ENCODE data around the gene HEBP2. TPM values are rescaled to one million over a fixed set of nuclear protein-coding genes. Genes with fewer than 3 reads are reported as not detected.

The HEBP2 gene
- total and polyA plus RNA-seq, 2 experiments from 2014 or later = 25.6 to 118 TPM

GRCh38 chr6:138450445-138450844 is 46.4 kb downstream of the HEBP2 start:
- Histone ChIP-seq H3K27ac (ENCODE audit: low read depth) (no peak overlapping the region; the same call in 1 of the 2 replicates), H3K4me1 (ENCODE audit: insufficient read depth) (0 out of 2 replicates have a peak, but pooled peaks cover 3% of the 10 kb centered on the region), H3K27me3 (ENCODE audit: insufficient read depth) (no peaks in the 10 kb centered on the region), H3F3A (replicated peaks; ENCODE audit: low read depth) (no peaks in the 10 kb centered on the region), H3K36me3 (ENCODE audit: insufficient read depth) (peaks cover 5% of the 10 kb centered on the region; the same call in 1 of the 2 replicates), H3K79me2 (replicated peaks; ENCODE audit: insufficient read depth) (no peaks in the 10 kb centered on the region), H2AFZ (no peak overlapping the region), H4K20me1 (replicated peaks; ENCODE audit: insufficient read depth) (0 out of 2 replicates have a peak, but pooled peaks cover 7% of the 10 kb centered on the region), H3K4me3 (no peak overlapping the region), H3K9me2 (ENCODE audit: insufficient read depth) (no peaks in the 10 kb centered on the region), H3K4me2 (no peak overlapping the region)
- no peak overlapping the region for H3K27ac Mint-ChIP-seq
- no peaks in the 10 kb centered on the region for H3K36me3 Mint-ChIP-seq (ENCODE audit: low read depth)
- DNase-seq (ENCODE audit: low spot score) = no peak
- TF ChIP-seq POLR2AphosphoS5 (IDR thresholded peaks at IDR 0.05; ENCODE audit: low read depth) (no peak), ZNF462 (CRISPR knock-in tag; IDR thresholded peaks at IDR 0.05) (no peak), ZNF114 (CRISPR knock-in tag; IDR thresholded peaks at IDR 0.05) (no peak), ZNF331 (CRISPR knock-in tag; IDR thresholded peaks at IDR 0.05; ENCODE audit: low read depth) (no peak), CREB1 (CRISPR knock-in tag; IDR thresholded peaks at IDR 0.05; ENCODE audit: low read depth) (no peak), REST (IDR thresholded peaks at IDR 0.05; ENCODE audit: unreplicated experiment) (no peak), NANOG (IDR thresholded peaks at IDR 0.05; ENCODE audit: borderline replicate concordance) (no peak), JUNB (IDR thresholded peaks at IDR 0.05; ENCODE audit: unreplicated experiment) (no peak), CTCF (conservative IDR thresholded peaks at IDR 0.05; ENCODE audit: low read depth in 2 of 2) (no peak), EZH2phosphoT487 (IDR thresholded peaks at IDR 0.05; ENCODE audit: unreplicated experiment) (no peak), EZH2 (IDR thresholded peaks at IDR 0.05; ENCODE audit: low read depth, unreplicated experiment) (no peak), STAT1 (IDR thresholded peaks at IDR 0.05; ENCODE audit: unreplicated experiment) (no peak)
- no peak for ATAC-seq
- no peaks in the 10 kb centered on the region for H3K27me3 Mint-ChIP-seq (ENCODE audit: insufficient read depth, low read depth, poor library complexity)
- no peak overlapping the region for H3K4me3 Mint-ChIP-seq
- H3K4me1 Mint-ChIP-seq = no peaks in the 10 kb centered on the region; the same call in 2 of the 3 replicates
- H3K9me3 Mint-ChIP-seq = no peaks in the 10 kb centered on the region
